NCI-H345 (cell line): ENCODE measurements around the gene DLGAP4.

Source experiments
- DNase-seq: peaks from one replicate; lab custom pipeline; 2025; lab: John Stamatoyannopoulos, UW

DLGAP4 gene

GRCh38 chr20:36305602-36306551 is at the start of gene DLGAP4:
DLGAP4 (plus strand) TSS chr20:36306339; CDS start chr20:36431718, 125,379 bp downstream.
- DNase-seq, result no peak

GRCh38 chr20:36259177-36260061 is 46.7 kb upstream of the DLGAP4 start:
- no peak for DNase-seq

- DNase-seq, result no peak
Observed at GRCh38 chr20:36260316-36260715, 45.8 kb upstream of the DLGAP4 start.

- no peak for DNase-seq
Observed at GRCh38 chr20:36261389-36262105, 44.6 kb upstream of the DLGAP4 start.

GRCh38 chr20:36262440-36262839 is 43.7 kb upstream of the DLGAP4 start:
- DNase-seq, result no peak

- DNase-seq, result no peak
Observed at GRCh38 chr20:36264426-36265246, 41.5 kb upstream of the DLGAP4 start.

GRCh38 chr20:36266189-36266588 is 40.0 kb upstream of the DLGAP4 start:
- DNase-seq, result no peak

- DNase-seq, result no peak
Observed at GRCh38 chr20:36267605-36268381, 38.3 kb upstream of the DLGAP4 start.

- no peak for DNase-seq
Observed at GRCh38 chr20:36268440-36269342, 37.4 kb upstream of the DLGAP4 start.

- no peak for DNase-seq
Observed at GRCh38 chr20:36269507-36269906, 36.6 kb upstream of the DLGAP4 start.

GRCh38 chr20:36270744-36271638 is 35.1 kb upstream of the DLGAP4 start:
- no peak for DNase-seq

GRCh38 chr20:36271639-36272546 is 34.2 kb upstream of the DLGAP4 start:
- no peak for DNase-seq

GRCh38 chr20:36272547-36273220 is 33.5 kb upstream of the DLGAP4 start:
- DNase-seq, result no peak

- no peak for DNase-seq
Observed at GRCh38 chr20:36273414-36274180, 32.5 kb upstream of the DLGAP4 start.

- DNase-seq, result no peak
Observed at GRCh38 chr20:36274181-36274841, 31.8 kb upstream of the DLGAP4 start.
